Cardiac muscle cell (in vitro differentiated cells and primary cell): ENCODE data around the gene CADPS2. TPM values are rescaled to one million over a fixed set of nuclear protein-coding genes. Genes with fewer than 3 reads are reported as not detected.

ENCODE experiments used
- DNase-seq, 2 donors: peaks; one replicate each; pipeline versions ENCODE4 v3.0.0 to v3.0.0-alpha.2; 2010 to 2017; ENCODE audit warnings: low read depth in 1 of 2, low spot score in 1 of 2
- H3K27ac ChIP-seq: fragments of 200-600 bp; sonication (generic); 2 replicates; pipeline ENCODE4 v1.5.1; 2016
- H3K27me3 ChIP-seq: fragments of 200-600 bp; sonication (generic); 2 replicates; pipeline ENCODE4 v1.6.0; 2016; ENCODE audit warnings: control low read depth
- H3K36me3 ChIP-seq: fragments of 200-600 bp; sonication (generic); 2 replicates; pipeline ENCODE4 v1.5.1; 2016; ENCODE audit warnings: control low read depth
- H3K4me1 ChIP-seq: fragments of 200-600 bp; sonication (generic); 2 replicates; pipeline ENCODE4 v1.8.1; 2017; ENCODE audit warnings: low read depth, mild to moderate bottlenecking, mixed run types
- H3K4me3 ChIP-seq: fragments of 200-600 bp; sonication (generic); 2 replicates; pipeline ENCODE4 v1.5.1; 2016; ENCODE audit warnings: mild to moderate bottlenecking
- H3K9me3 ChIP-seq: fragments of 200-600 bp; sonication (generic); 2 replicates; pipeline ENCODE4 v1.5.1; 2017; ENCODE audit warnings: low read depth, mild to moderate bottlenecking, control low read depth
- polyA plus RNA-seq: library from polyadenylated mRNA; unstranded; fragments of >200 nt; fragmentation: Nextera tagmentation; extraction: Ambion mirVana; gene quantifications from 2 replicates; pipeline ENCODE4 v1.2.1, GENCODE V29; 2016
- total RNA-seq: library from RNA; depleted of rRNA; stranded (reverse); fragments of >200 nt; gene quantifications from 2 replicates; pipeline ENCODE4 v1.2.3, GENCODE V29; 2016
- TF ChIP-seq, protein P1 (sequence below): IDR thresholded peaks from 2 replicates; pipeline ENCODE4 v1.5.1; 2012; ENCODE audit warnings: low read depth, mild to moderate bottlenecking, low read length

Gene CADPS2
- total and polyA plus RNA-seq, 2 experiments from 2014 or later, result 15.0 to 17.2 TPM

DNA sequence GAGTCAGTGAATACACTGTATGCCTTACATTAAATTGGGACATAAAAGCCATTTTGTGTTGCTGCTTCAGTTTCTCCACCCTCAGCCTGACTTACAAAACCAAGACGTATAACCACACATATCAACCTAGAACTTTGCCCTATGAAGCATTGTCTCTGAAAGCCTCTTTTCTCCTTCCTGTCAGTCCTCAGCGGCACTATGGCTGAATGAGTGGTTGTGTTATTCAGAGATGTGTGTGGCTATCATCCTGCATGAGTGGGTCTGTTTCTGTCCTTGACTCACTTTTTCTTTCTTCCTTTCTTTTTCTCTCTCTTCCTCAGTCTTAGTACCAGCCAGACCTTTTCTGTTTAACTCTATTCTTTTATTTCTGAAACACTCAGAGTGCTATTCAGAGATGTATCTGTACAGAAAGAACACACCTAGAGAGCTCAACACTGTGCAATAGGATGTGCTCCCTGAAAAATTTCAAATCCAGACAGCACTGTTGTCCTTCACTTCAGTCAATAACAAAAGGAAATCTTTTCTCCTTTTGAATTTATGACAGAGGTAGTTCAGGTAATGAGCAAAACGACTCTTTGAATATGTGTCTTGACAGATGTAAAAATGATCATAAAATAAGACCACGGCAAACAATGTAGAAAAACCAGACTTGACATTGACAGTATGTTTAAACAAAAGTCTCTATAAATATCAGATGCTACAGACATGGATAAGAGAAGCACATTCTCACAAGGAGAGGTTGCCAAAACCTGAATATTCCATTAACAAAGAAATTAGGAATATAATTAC, 418.4 kb downstream of the CADPS2 start:
- H3K36me3 ChIP-seq, result no peaks in the 10 kb centered on the region
- TF ChIP-seq, protein P1, sequence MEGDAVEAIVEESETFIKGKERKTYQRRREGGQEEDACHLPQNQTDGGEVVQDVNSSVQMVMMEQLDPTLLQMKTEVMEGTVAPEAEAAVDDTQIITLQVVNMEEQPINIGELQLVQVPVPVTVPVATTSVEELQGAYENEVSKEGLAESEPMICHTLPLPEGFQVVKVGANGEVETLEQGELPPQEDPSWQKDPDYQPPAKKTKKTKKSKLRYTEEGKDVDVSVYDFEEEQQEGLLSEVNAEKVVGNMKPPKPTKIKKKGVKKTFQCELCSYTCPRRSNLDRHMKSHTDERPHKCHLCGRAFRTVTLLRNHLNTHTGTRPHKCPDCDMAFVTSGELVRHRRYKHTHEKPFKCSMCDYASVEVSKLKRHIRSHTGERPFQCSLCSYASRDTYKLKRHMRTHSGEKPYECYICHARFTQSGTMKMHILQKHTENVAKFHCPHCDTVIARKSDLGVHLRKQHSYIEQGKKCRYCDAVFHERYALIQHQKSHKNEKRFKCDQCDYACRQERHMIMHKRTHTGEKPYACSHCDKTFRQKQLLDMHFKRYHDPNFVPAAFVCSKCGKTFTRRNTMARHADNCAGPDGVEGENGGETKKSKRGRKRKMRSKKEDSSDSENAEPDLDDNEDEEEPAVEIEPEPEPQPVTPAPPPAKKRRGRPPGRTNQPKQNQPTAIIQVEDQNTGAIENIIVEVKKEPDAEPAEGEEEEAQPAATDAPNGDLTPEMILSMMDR, result no peak
- H3K4me1 ChIP-seq, result no peaks in the 10 kb centered on the region
- H3K4me3 ChIP-seq, result no peak overlapping the region
- H3K9me3 ChIP-seq, result no peaks in the 10 kb centered on the region
- no peak overlapping the region for H3K27ac ChIP-seq
- no peaks in the 10 kb centered on the region for H3K27me3 ChIP-seq
- no peak for DNase-seq

DNA sequence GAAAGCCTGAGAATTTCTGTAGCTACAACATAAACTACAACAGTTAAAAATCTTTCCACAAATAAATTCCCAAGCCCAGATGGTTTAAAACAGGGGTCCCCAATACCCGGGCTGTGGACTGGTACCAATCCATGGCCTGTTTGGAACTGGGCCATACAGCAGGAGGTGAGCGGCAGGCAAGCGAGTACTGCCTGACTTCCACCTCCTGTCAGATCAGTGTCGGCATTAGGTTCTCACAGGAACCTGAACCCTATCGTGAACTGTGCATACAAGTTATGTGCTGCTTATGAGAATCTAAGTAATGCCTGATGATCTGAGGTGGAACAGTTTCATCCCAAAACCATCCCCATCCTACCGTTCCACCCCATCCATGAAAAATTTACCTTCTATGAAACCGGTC, 421.0 kb downstream of the CADPS2 start:
- no peaks in the 10 kb centered on the region for H3K4me1 ChIP-seq
- H3K36me3 ChIP-seq, result no peaks in the 10 kb centered on the region
- no peaks in the 10 kb centered on the region for H3K27me3 ChIP-seq
- DNase-seq, result no peak
- H3K4me3 ChIP-seq, result no peak overlapping the region
- TF ChIP-seq, protein P1, result no peak
- H3K9me3 ChIP-seq, result no peaks in the 10 kb centered on the region
- no peak overlapping the region for H3K27ac ChIP-seq

DNA sequence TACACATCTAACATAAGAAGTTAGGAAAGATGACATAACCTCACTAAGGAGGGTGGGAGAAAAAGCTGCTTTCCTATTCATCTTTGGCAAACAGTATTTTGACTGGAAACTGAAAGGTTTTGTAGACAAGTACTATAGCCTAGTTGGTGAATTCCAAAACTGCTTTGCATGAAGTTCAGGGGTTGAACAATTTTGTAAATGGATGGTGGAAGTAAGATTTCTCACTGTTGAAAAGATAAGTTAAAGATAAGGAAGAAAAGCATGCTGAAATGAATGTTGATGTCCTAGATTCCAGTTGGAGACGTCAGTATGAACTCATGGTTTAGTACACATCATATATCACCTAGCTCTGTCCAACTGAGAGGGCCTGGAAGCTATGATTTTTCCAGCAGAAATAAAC, 422.6 kb downstream of the CADPS2 start:
- no peaks in the 10 kb centered on the region for H3K9me3 ChIP-seq
- no peak overlapping the region for H3K4me3 ChIP-seq
- no peaks in the 10 kb centered on the region for H3K4me1 ChIP-seq
- no peak overlapping the region for H3K27ac ChIP-seq
- TF ChIP-seq, protein P1, result no peak
- no peaks in the 10 kb centered on the region for H3K36me3 ChIP-seq
- no peak for DNase-seq
- H3K27me3 ChIP-seq, result no peaks in the 10 kb centered on the region

GRCh38 chr7:122460936-122461335, 425.3 kb downstream of the CADPS2 start:
- DNase-seq, result no peak
- H3K4me3 ChIP-seq, result no peak overlapping the region
- H3K27me3 ChIP-seq, result no peaks in the 10 kb centered on the region
- TF ChIP-seq, protein P1, result no peak
- H3K36me3 ChIP-seq, result no peaks in the 10 kb centered on the region
- no peak overlapping the region for H3K27ac ChIP-seq
- no peaks in the 10 kb centered on the region for H3K4me1 ChIP-seq
- H3K9me3 ChIP-seq, result no peaks in the 10 kb centered on the region

DNA sequence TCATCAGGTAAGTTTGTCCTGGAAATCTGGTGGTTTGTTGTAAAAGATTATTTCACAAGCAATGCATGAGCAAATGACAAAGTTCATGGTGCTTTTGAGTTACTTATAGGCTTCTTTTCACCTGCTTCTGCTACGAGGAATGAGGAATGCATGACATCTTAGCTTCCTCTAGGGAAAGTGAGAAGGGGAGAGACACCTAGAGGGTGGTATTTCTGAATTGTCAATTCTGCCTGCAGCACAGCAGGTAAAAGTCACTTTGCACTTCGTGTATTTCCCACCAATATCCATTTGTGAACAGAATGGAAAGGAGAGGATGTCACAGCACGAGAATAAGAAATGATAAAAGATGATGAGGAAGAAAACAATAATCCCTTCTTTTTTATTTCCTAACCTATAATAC, 428.3 kb downstream of the CADPS2 start:
- H3K4me1 ChIP-seq, result no peaks in the 10 kb centered on the region
- H3K9me3 ChIP-seq, result no peaks in the 10 kb centered on the region
- H3K27me3 ChIP-seq, result no peaks in the 10 kb centered on the region
- TF ChIP-seq, protein P1, result no peak
- H3K27ac ChIP-seq, result no peak overlapping the region
- no peak for DNase-seq
- no peak overlapping the region for H3K4me3 ChIP-seq
- H3K36me3 ChIP-seq, result no peaks in the 10 kb centered on the region
